NCI-H1436 (cell line): ENCODE measurements around the gene ROCK1.
"Not testable (repeated sequence)": the region's sequence is repeated elsewhere in the genome, so short reads cannot be mapped to it uniquely, and the experiment has no call there.

ENCODE experiments used
- DNase-seq: peaks from one replicate; lab custom pipeline; 2025; lab: John Stamatoyannopoulos, UW

Gene ROCK1

GRCh38 chr18:21052385-21052784 lies 59.2 kb downstream of the ROCK1 start:
- DNase-seq = no peak

GRCh38 chr18:21051620-21052019 lies 60.0 kb downstream of the ROCK1 start:
- no peak for DNase-seq

GRCh38 chr18:21049306-21049705 lies 62.3 kb downstream of the ROCK1 start:
- no peak for DNase-seq

GRCh38 chr18:21047126-21047525 lies 64.5 kb downstream of the ROCK1 start:
- no peak for DNase-seq

GRCh38 chr18:21040466-21040865 lies 71.1 kb downstream of the ROCK1 start:
- no peak for DNase-seq

GRCh38 chr18:21038201-21038600 lies 73.4 kb downstream of the ROCK1 start:
- no peak for DNase-seq

GRCh38 chr18:21031845-21032244 lies 79.8 kb downstream of the ROCK1 start:
- DNase-seq = no peak

- DNase-seq = not testable (repeated sequence)
Measured at GRCh38 chr18:21018257-21018656, 93.4 kb downstream of the ROCK1 start.

GRCh38 chr18:21012308-21012707 lies 99.3 kb downstream of the ROCK1 start:
- no peak for DNase-seq

- no peak for DNase-seq
Measured at GRCh38 chr18:21004726-21005125, 106.9 kb downstream of the ROCK1 start.

- no peak for DNase-seq
Measured at GRCh38 chr18:21000667-21001066, 110.9 kb downstream of the ROCK1 start.

- DNase-seq = no peak
Measured at GRCh38 chr18:20997371-20997770, 114.2 kb downstream of the ROCK1 start.

- DNase-seq = no peak
Measured at GRCh38 chr18:20996418-20996817, 115.2 kb downstream of the ROCK1 start.

GRCh38 chr18:20988726-20989125 lies 122.9 kb downstream of the ROCK1 start:
- DNase-seq = no peak

GRCh38 chr18:20975077-20975476 lies 136.5 kb downstream of the ROCK1 start:
- no peak for DNase-seq

GRCh38 chr18:20971886-20972267 lies 139.7 kb downstream of the ROCK1 start:
- DNase-seq = no peak

GRCh38 chr18:20966795-20967194 lies 144.8 kb downstream of the ROCK1 start:
- DNase-seq = no peak

- DNase-seq = no peak
Measured at GRCh38 chr18:20963027-20963426, 148.6 kb downstream of the ROCK1 start.

- DNase-seq = no peak
Measured at GRCh38 chr18:20960735-20961134, 150.9 kb downstream of the ROCK1 start.

GRCh38 chr18:20950827-20951226 lies 160.8 kb downstream of the ROCK1 start:
- not testable (repeated sequence) for DNase-seq
